CD14-positive monocyte (primary cell): ENCODE measurements around the gene TENT4A. TPM values are rescaled to one million over a fixed set of nuclear protein-coding genes. Genes with fewer than 3 reads are reported as not detected.

ENCODE experiments used
- DNase-seq, 3 donors: peaks; one replicate each; pipeline ENCODE4 v3.0.0-alpha.2; 2011 to 2022
- H2AFZ ChIP-seq: 2 replicates; pipeline ENCODE4 v1.6.0; 2012; ENCODE audit warnings: mild to moderate bottlenecking, low read depth, low read length, inconsistent platforms; ENCODE audit not compliant: insufficient read depth, poor library complexity, severe bottlenecking
- H3K27ac ChIP-seq, 2 donors: 1 replicate in 1 of 2; 2 replicates in 1 of 2; pipeline ENCODE4 v1.5.1; 2012 to 2013; ENCODE audit warnings: low read length in 2 of 2, control low read depth in 1 of 2, inconsistent platforms in 1 of 2, low read depth in 1 of 2, mild to moderate bottlenecking in 1 of 2
- H3K27me3 ChIP-seq, 2 donors: one replicate each; pipeline versions ENCODE4 v1.6.0 to v1.6.1; 2011 to 2013; ENCODE audit warnings: low read length in 2 of 2; ENCODE audit not compliant: control insufficient read depth in 2 of 2, insufficient read depth in 2 of 2
- H3K36me3 ChIP-seq, 2 donors: replicated peaks in 1 of 2; 1 replicate in 1 of 2; 2 replicates in 1 of 2; pipeline versions ENCODE4 v1.5.1 to v1.6.1; 2012 to 2013; ENCODE audit warnings: low read length in 2 of 2, control low read depth in 1 of 2, inconsistent platforms in 1 of 2, mild to moderate bottlenecking in 1 of 2; ENCODE audit not compliant: insufficient read depth in 2 of 2, control insufficient read depth in 1 of 2
- H3K4me1 ChIP-seq, 2 donors: 1 replicate in 1 of 2; 2 replicates in 1 of 2; pipeline versions ENCODE4 v1.5.1 to v1.6.1; 2012 to 2013; ENCODE audit warnings: low read length in 2 of 2, control low read depth in 1 of 2, inconsistent platforms in 1 of 2, mild to moderate bottlenecking in 1 of 2, moderate library complexity in 1 of 2; ENCODE audit not compliant: insufficient read depth in 2 of 2, control insufficient read depth in 1 of 2
- H3K4me2 ChIP-seq: replicated peaks from 2 replicates; pipeline ENCODE3; 2012; ENCODE audit warnings: low read length, moderate library complexity, mild to moderate bottlenecking; ENCODE audit not compliant: poor library complexity, severe bottlenecking; ENCODE audit errors: extremely low read depth
- H3K4me3 ChIP-seq, 3 experiments: fragments of 200-600 bp in 1 of 3; sonication (generic) in 1 of 3; replicated peaks in 1 of 3; 1 replicate in 2 of 3; 2 replicates in 1 of 3; pipeline ENCODE4 v1.5.1; 2011 to 2013; ENCODE audit warnings: low read length in 3 of 3, mild to moderate bottlenecking in 3 of 3, control low read depth in 2 of 3, low read depth in 2 of 3, inconsistent platforms in 1 of 3, moderate library complexity in 1 of 3
- H3K79me2 ChIP-seq: 2 replicates; pipeline ENCODE4 v1.6.0; 2012; ENCODE audit warnings: mild to moderate bottlenecking, control low read depth, inconsistent platforms, low read length, moderate library complexity; ENCODE audit not compliant: insufficient read depth
- H3K9ac ChIP-seq: 2 replicates; pipeline ENCODE4 v1.6.0; 2017; ENCODE audit warnings: low read length, mild to moderate bottlenecking; ENCODE audit not compliant: insufficient read depth, poor library complexity, severe bottlenecking
- H3K9me3 ChIP-seq, 2 donors: replicated peaks in 1 of 2; 1 replicate in 1 of 2; 2 replicates in 1 of 2; pipeline versions ENCODE4 v1.5.1 to v1.6.1; 2012 to 2013; ENCODE audit warnings: low read length in 2 of 2, control low read depth in 1 of 2; ENCODE audit not compliant: control insufficient read depth in 1 of 2, insufficient read depth in 1 of 2
- H4K20me1 ChIP-seq: 2 replicates; pipeline ENCODE4 v1.6.0; 2012; ENCODE audit warnings: mild to moderate bottlenecking, low read length, control low read depth, moderate library complexity; ENCODE audit not compliant: insufficient read depth
- H3K27ac Mint-ChIP-seq, 7 donors: one replicate each; pipeline ENCODE4 v1.8.0; 2020; ENCODE audit warnings: mild to moderate bottlenecking in 7 of 7, mixed read lengths in 7 of 7, moderate library complexity in 6 of 7, inconsistent platforms in 2 of 7
- H3K27me3 Mint-ChIP-seq, 3 donors: one replicate each; pipeline ENCODE4 v1.8.0; 2021 to 2022; ENCODE audit warnings: low read depth in 3 of 3, mild to moderate bottlenecking in 3 of 3, mixed read lengths in 3 of 3, moderate library complexity in 3 of 3, inconsistent platforms in 1 of 3
- H3K36me3 Mint-ChIP-seq, 2 donors: one replicate each; pipeline ENCODE4 v1.8.0; 2020; ENCODE audit warnings: mixed read lengths in 2 of 2, inconsistent platforms in 1 of 2, mild to moderate bottlenecking in 1 of 2
- H3K4me1 Mint-ChIP-seq: one replicate; pipeline ENCODE4 v1.8.0; 2020; ENCODE audit warnings: mild to moderate bottlenecking, mixed read lengths
- H3K4me3 Mint-ChIP-seq, 2 donors: one replicate each; pipeline ENCODE4 v1.8.0; 2020; ENCODE audit warnings: mild to moderate bottlenecking in 2 of 2, mixed read lengths in 2 of 2, moderate library complexity in 1 of 2
- H3K9me3 Mint-ChIP-seq, 7 donors: one replicate each; pipeline ENCODE4 v1.8.0; 2020 to 2022; ENCODE audit warnings: mixed read lengths in 7 of 7, mild to moderate bottlenecking in 6 of 7, moderate library complexity in 6 of 7, inconsistent platforms in 2 of 7
- CTCF ChIP-seq: fragments of 200-600 bp; IDR thresholded peaks from one replicate; pipeline ENCODE4 v1.8.0; 2022; ENCODE audit warnings: antibody characterized with exemption, mild to moderate bottlenecking
- WGBS: methylation state at CpG from one replicate; pipeline ENCODE4 v1.1.5; 2013; ENCODE audit warnings: missing lambda C conversion rate; ENCODE audit not compliant: insufficient coverage; 5-methylcytosine and 5-hydroxymethylcytosine counted together
- intact Hi-C, 2 donors: fragments of 100-400 bp; cut with micrococcal nuclease; formaldehyde crosslinking; loops; one replicate each; pipeline versions ENCODE4 v1.15.0 to v1.15.1; 2023
- polyA plus RNA-seq, 3 donors: library from polyadenylated mRNA; depleted of rRNA in 1 of 3; unstranded in 2 of 3; stranded (reverse) in 1 of 3; fragments of 300-500 nt in 2 of 3; fragments of >200 nt in 1 of 3; fragmentation: Illumina TruSeq in 2 of 3; gene quantifications; 1 replicate in 2 of 3; 2 replicates in 1 of 3; pipeline ENCODE4 v1.2.3, GENCODE V29; 2012 to 2021

Gene TENT4A
- polyA plus RNA-seq, 3 donors, result 0.17 to 15.6 (median 0.44) TPM

GRCh38 chr5:6686501-6686900 is 26.7 kb upstream of the TENT4A start:
- Mint-ChIP-seq H3K9me3 (peaks cover 0 to 4% (median 2%) of the 10 kb centered on the region in 7 donors), H3K27me3 (peaks cover 35 to 51% (median 44%) of the 10 kb centered on the region in 3 donors), H3K4me1 (peaks cover 4% of the 10 kb centered on the region), H3K36me3 (no peaks in the 10 kb centered on the region), H3K4me3 (peak overlapping the region in 1 of 2 donors; percentile 62), H3K27ac (no peak overlapping the region)
- Histone ChIP-seq H3K36me3 (no peaks in the 10 kb centered on the region), H3K4me1 (no peaks in the 10 kb centered on the region), H3K27me3 (peaks cover 17 to 32% of the 10 kb centered on the region in 2 donors), H2AFZ (no peak overlapping the region), H3K4me3 (no peak overlapping the region), H4K20me1 (no peaks in the 10 kb centered on the region), H3K9ac (no peak overlapping the region), H3K4me2 (no peak overlapping the region), H3K27ac (no peak overlapping the region), H3K9me3 (no peaks in the 10 kb centered on the region), H3K79me2 (no peaks in the 10 kb centered on the region)
- DNase-seq, result no peak
- intact Hi-C loops, result no loop called here
- 55% methylated on average over 4 of the region's 6 CpGs for WGBS
- no peak for TF ChIP-seq CTCF

GRCh38 chr5:6686915-6687409 is 26.3 kb upstream of the TENT4A start:
- no peak for TF ChIP-seq CTCF
- H3K4me1 Mint-ChIP-seq, result peaks cover 4% of the 10 kb centered on the region
- peak overlapping the region in 1 of 2 donors; percentile 54 for H3K4me3 Mint-ChIP-seq
- Histone ChIP-seq H3K27ac (no peak overlapping the region), H3K79me2 (no peaks in the 10 kb centered on the region), H4K20me1 (no peaks in the 10 kb centered on the region), H2AFZ (no peak overlapping the region), H3K4me3 (no peak overlapping the region), H3K27me3 (peaks cover 17 to 33% of the 10 kb centered on the region in 2 donors), H3K9me3 (no peaks in the 10 kb centered on the region), H3K9ac (no peak overlapping the region), H3K36me3 (no peaks in the 10 kb centered on the region), H3K4me1 (no peaks in the 10 kb centered on the region), H3K4me2 (no peak overlapping the region)
- peaks cover 0 to 4% (median 2%) of the 10 kb centered on the region in 7 donors for H3K9me3 Mint-ChIP-seq
- no peaks in the 10 kb centered on the region for H3K36me3 Mint-ChIP-seq
- 5% methylated on average over 14 of the region's 22 CpGs for WGBS
- DNase-seq, result no peak
- H3K27ac Mint-ChIP-seq, result no peak overlapping the region
- peaks cover 40 to 53% (median 40%) of the 10 kb centered on the region in 3 donors for H3K27me3 Mint-ChIP-seq
- intact Hi-C loops, result no loop called here
